HepG2 (cell line): ENCODE results near the gene NRG3. TPM values are rescaled to one million over a fixed set of nuclear protein-coding genes. Genes with fewer than 3 reads are reported as not detected.

Source experiments
- ATAC-seq: fragments of 200-7000 bp; cut with Tn5 transposase; 3 replicates; pipeline ENCODE4 v1.9.1; 2020; ENCODE audit warnings: mild to moderate bottlenecking, moderate library complexity
- BruUV-seq: library from RNA; stranded (reverse); fragments of 400-500 nt; replicated peaks from 2 replicates; lab custom pipeline; 2021; lab: Mats Ljungman, UMichigan
- CTCF ChIA-PET: fragments of 300-600 bp; formaldehyde crosslinking; extraction: SDS; loops from one replicate; lab custom pipeline; 2021; ENCODE audit warnings: low total read pairs, inconsistent platforms, low intra/inter-chr PET ratio; lab: Yijun Ruan, JAX
- POLR2A ChIA-PET: fragments of 350-600 bp; sonication (Branson Sonifier 250); formaldehyde crosslinking; loops from one replicate; lab custom pipeline; 2020; ENCODE audit warnings: antibody characterized with exemption, inconsistent platforms; lab: Yijun Ruan, JAX
- DNase-seq: peaks from one replicate; pipeline ENCODE4 v3.0.0-alpha.2; 2015; ENCODE audit warnings: low spot score
- FAIRE-seq: peaks from 3 replicates; lab custom pipeline; 2011; peaks lifted over from hg19 to GRCh38; lab: Jason Lieb, UNC
- H2AFZ ChIP-seq: one replicate; pipeline ENCODE4 v1.6.1; 2011; ENCODE audit warnings: low read length, inconsistent platforms
- H3K27ac ChIP-seq: fragments of 300-600 bp; 3 replicates; pipeline ENCODE4 v1.8.0; 2011; ENCODE audit warnings: mixed run types, mild to moderate bottlenecking, mixed read lengths, low read length, inconsistent platforms; ENCODE audit not compliant: insufficient read depth; ENCODE audit errors: extremely low read length
- H3K27me3 ChIP-seq, 2 experiments: fragments of 200-600 bp in 1 of 2; 2 replicates in 1 of 2; 3 replicates in 1 of 2; pipeline versions ENCODE4 v1.6.0 to v1.8.0; 2011; ENCODE audit warnings: low read length in 2 of 2, mild to moderate bottlenecking in 2 of 2, moderate library complexity in 2 of 2, inconsistent platforms in 1 of 2; ENCODE audit not compliant: insufficient read depth in 2 of 2, control insufficient read depth in 1 of 2
- H3K36me3 ChIP-seq, 2 experiments: fragments of 200-600 bp in 1 of 2; replicated peaks in 1 of 2; 2 replicates in 1 of 2; 3 replicates in 1 of 2; pipeline versions ENCODE4 v1.5.1 to v1.8.0; 2011; ENCODE audit warnings: low read length in 2 of 2, inconsistent platforms in 1 of 2; ENCODE audit not compliant: insufficient read depth in 2 of 2, control insufficient read depth in 1 of 2
- H3K4me1 ChIP-seq: 2 replicates; pipeline ENCODE4 v1.5.1; 2012; ENCODE audit warnings: low read length, inconsistent platforms; ENCODE audit not compliant: insufficient read depth
- H3K4me2 ChIP-seq: 2 replicates; pipeline ENCODE4 v1.6.0; 2011; ENCODE audit warnings: low read depth, low read length, inconsistent platforms
- H3K4me3 ChIP-seq, 3 experiments: fragments of 200-600 bp in 1 of 3; sonication (generic), shearing (Covaris generic) in 1 of 3; replicated peaks in 1 of 3; 2 replicates each; pipeline ENCODE4 v1.5.1; 2011 to 2016; ENCODE audit warnings: low read length in 3 of 3, inconsistent platforms in 2 of 3, low read depth in 2 of 3, mild to moderate bottlenecking in 2 of 3, control low read depth in 1 of 3, mixed read lengths in 1 of 3; ENCODE audit not compliant: insufficient read depth in 1 of 3
- H3K79me2 ChIP-seq: one replicate; pipeline ENCODE4 v1.6.1; 2011; ENCODE audit warnings: low read length, inconsistent platforms; ENCODE audit not compliant: insufficient read depth
- H3K9ac ChIP-seq: 2 replicates; pipeline ENCODE4 v1.6.0; 2011; ENCODE audit warnings: mild to moderate bottlenecking, low read depth, low read length, inconsistent platforms; ENCODE audit not compliant: insufficient read depth
- H3K9me3 ChIP-seq: 2 replicates; pipeline ENCODE4 v1.5.1; 2012; ENCODE audit warnings: mild to moderate bottlenecking, low read length
- H4K20me1 ChIP-seq: 2 replicates; pipeline ENCODE4 v1.6.0; 2011; ENCODE audit warnings: inconsistent platforms, mild to moderate bottlenecking, low read length, moderate library complexity; ENCODE audit not compliant: insufficient read depth
- BRD4 ChIP-seq: sonication (generic); formaldehyde crosslinking; IDR thresholded peaks from 2 replicates; pipeline ENCODE4 v1.4.0; 2020; ENCODE audit warnings: missing genetic modification reagents
- CREB3 ChIP-seq: sonication (generic); formaldehyde crosslinking; IDR thresholded peaks from 2 replicates; pipeline ENCODE4 v1.5.0; 2020; ENCODE audit warnings: missing genetic modification reagents
- GATA4 ChIP-seq: sonication (generic); IDR thresholded peaks from 2 replicates; pipeline ENCODE4 v1.6.1; 2016; ENCODE audit warnings: antibody characterized with exemption, low read depth, borderline replicate concordance
- NFATC3 ChIP-seq: sonication (generic); formaldehyde crosslinking; IDR thresholded peaks from 2 replicates; pipeline ENCODE4 v1.5.1; 2020; ENCODE audit warnings: mild to moderate bottlenecking, missing genetic modification reagents
- POGK ChIP-seq: sonication (generic); formaldehyde crosslinking; conservative IDR thresholded peaks from 2 replicates; pipeline ENCODE4 v1.8.0; 2022; ENCODE audit warnings: mild to moderate bottlenecking, moderate library complexity, missing genetic modification reagents
- RORA ChIP-seq: sonication (generic); formaldehyde crosslinking; IDR thresholded peaks from 2 replicates; pipeline ENCODE4 v1.5.0; 2020; ENCODE audit warnings: mild to moderate bottlenecking, missing genetic modification reagents, moderate library complexity
- SYNCRIP ChIP-seq: fragments of 200-400 bp; formaldehyde crosslinking; IDR thresholded peaks from 2 replicates; pipeline ENCODE4 v1.6.1; 2018; ENCODE audit warnings: mild to moderate bottlenecking, low read depth, low read length; ENCODE audit not compliant: insufficient read depth
- ZNF337 ChIP-seq: sonication (generic); formaldehyde crosslinking; IDR thresholded peaks from 2 replicates; pipeline ENCODE4 v1.5.1; 2020; ENCODE audit warnings: missing genetic modification reagents, low read depth, mild to moderate bottlenecking, borderline replicate concordance
- ZNF414 ChIP-seq: sonication (generic); formaldehyde crosslinking; IDR thresholded peaks from 2 replicates; pipeline ENCODE4 v1.5.0; 2020; ENCODE audit warnings: missing genetic modification reagents
- WGBS: methylation state at CpG from one replicate; pipeline ENCODE4 v1.1.6; 2017; ENCODE audit warnings: low lambda C conversion rate; 5-methylcytosine and 5-hydroxymethylcytosine counted together
- in situ Hi-C: cut with HindIII; loops from 2 replicates; pipeline ENCODE4 v1.10.0; 2017; ENCODE audit warnings: low pct_unique_long_range_greater_than_20kb; ENCODE audit not compliant: extremely low pct_ligation_motif_present
- intact Hi-C: fragments of 100-400 bp; cut with micrococcal nuclease; formaldehyde crosslinking; loops from one replicate; pipeline ENCODE4 v1.10.0; 2022; ENCODE audit not compliant: unreplicated experiment
- polyA plus RNA-seq, 8 experiments: library from polyadenylated mRNA; depleted of rRNA in 3 of 8; stranded (reverse) in 7 of 8; unstranded in 1 of 8; fragments of >200 nt; fragmentation: Illumina TruSeq in 4 of 8; extraction: Trizol in 4 of 8; gene quantifications; 2 replicates each; pipeline versions ENCODE4 v1.2.1 to v1.2.3, GENCODE V29; 2011 to 2016; ENCODE audit warnings: low read depth in 4 of 8, missing spikeins in 1 of 8, mixed read lengths in 1 of 8; ENCODE audit not compliant: insufficient read depth in 1 of 8
- total RNA-seq, 5 experiments: library from RNA; depleted of rRNA; stranded (reverse); fragments of >200 nt; fragmentation: Illumina TruSeq; extraction: Trizol; gene quantifications; 2 replicates each; pipeline ENCODE4 v1.2.3, GENCODE V29; 2016; ENCODE audit warnings: low read depth in 1 of 5

The NRG3 gene
- total and polyA plus RNA-seq, 2 of the 13 experiments (the other 11 are each of a cell fraction or from before 2014, with no cell fraction given) = not detected

GRCh38 chr10:82692458-82692857 lies 817.5 kb downstream of the NRG3 start:
- ChIA-PET CTCF (no interaction called here), POLR2A (no interaction called here)
- no peak overlapping the region for H3K27ac ChIP-seq
- no peaks in the 10 kb centered on the region for H3K27me3 ChIP-seq
- 70% methylated on average over 4 of the region's 4 CpGs for WGBS
- H3K9ac ChIP-seq = no peak overlapping the region
- peaks cover 89% of the 10 kb centered on the region for H3K9me3 ChIP-seq
- no peak for TF ChIP-seq NFATC3 (CRISPR knock-in tag)
- no peak for TF ChIP-seq ZNF337
- TF ChIP-seq RORA (CRISPR knock-in tag) = no peak
- TF ChIP-seq GATA4 = no peak
- TF ChIP-seq SYNCRIP = no peak
- no peak for TF ChIP-seq BRD4
- no peak for TF ChIP-seq POGK
- no peak for TF ChIP-seq ZNF414 (CRISPR knock-in tag)
- no peak for TF ChIP-seq CREB3 (CRISPR knock-in tag)
- H3K4me3 ChIP-seq = no peak overlapping the region
- in situ Hi-C loops = no loop called here
- ATAC-seq (no peak), FAIRE-seq (no peak), DNase-seq (no peak)
- H3K4me1 ChIP-seq = no peaks in the 10 kb centered on the region
- intact Hi-C loops = no loop called here
- H3K36me3 ChIP-seq = no peaks in the 10 kb centered on the region
- H3K4me2 ChIP-seq = no peak overlapping the region
- H3K79me2 ChIP-seq = no peaks in the 10 kb centered on the region
- no peaks in the 10 kb centered on the region for H4K20me1 ChIP-seq
- no peak overlapping the region for H2AFZ ChIP-seq
- BruUV-seq = no TSS peak
